ENCODE data around the gene RET. TPM values are rescaled to one million over a fixed set of nuclear protein-coding genes. Genes with fewer than 3 reads are reported as not detected.

RET gene
- total and polyA plus RNA-seq, 2 of the 8 experiments (the other 6 are each of a cell fraction or from before 2014, with no cell fraction given) = 6.7 to 8.4 TPM

DNA sequence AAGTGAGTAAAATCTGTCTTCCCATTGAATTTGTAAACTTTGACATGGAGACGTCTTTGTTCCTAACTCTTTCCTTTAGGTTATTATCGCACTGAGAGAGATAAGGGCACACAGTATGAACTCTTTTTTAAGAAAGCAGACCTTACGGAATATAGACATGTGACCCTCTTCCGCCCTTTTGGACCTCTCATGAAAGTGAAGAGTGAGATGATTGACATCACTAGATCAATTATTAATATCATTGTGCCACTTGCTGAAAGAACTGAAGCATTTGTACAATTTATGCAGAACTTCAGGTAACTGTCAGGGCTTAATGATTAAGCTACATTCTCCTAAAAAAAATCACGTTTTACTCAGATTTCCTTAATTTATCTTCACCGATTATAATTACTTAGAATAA lies 81.8 kb downstream of the RET start (continued):
- TF ChIP-seq, protein P1, sequence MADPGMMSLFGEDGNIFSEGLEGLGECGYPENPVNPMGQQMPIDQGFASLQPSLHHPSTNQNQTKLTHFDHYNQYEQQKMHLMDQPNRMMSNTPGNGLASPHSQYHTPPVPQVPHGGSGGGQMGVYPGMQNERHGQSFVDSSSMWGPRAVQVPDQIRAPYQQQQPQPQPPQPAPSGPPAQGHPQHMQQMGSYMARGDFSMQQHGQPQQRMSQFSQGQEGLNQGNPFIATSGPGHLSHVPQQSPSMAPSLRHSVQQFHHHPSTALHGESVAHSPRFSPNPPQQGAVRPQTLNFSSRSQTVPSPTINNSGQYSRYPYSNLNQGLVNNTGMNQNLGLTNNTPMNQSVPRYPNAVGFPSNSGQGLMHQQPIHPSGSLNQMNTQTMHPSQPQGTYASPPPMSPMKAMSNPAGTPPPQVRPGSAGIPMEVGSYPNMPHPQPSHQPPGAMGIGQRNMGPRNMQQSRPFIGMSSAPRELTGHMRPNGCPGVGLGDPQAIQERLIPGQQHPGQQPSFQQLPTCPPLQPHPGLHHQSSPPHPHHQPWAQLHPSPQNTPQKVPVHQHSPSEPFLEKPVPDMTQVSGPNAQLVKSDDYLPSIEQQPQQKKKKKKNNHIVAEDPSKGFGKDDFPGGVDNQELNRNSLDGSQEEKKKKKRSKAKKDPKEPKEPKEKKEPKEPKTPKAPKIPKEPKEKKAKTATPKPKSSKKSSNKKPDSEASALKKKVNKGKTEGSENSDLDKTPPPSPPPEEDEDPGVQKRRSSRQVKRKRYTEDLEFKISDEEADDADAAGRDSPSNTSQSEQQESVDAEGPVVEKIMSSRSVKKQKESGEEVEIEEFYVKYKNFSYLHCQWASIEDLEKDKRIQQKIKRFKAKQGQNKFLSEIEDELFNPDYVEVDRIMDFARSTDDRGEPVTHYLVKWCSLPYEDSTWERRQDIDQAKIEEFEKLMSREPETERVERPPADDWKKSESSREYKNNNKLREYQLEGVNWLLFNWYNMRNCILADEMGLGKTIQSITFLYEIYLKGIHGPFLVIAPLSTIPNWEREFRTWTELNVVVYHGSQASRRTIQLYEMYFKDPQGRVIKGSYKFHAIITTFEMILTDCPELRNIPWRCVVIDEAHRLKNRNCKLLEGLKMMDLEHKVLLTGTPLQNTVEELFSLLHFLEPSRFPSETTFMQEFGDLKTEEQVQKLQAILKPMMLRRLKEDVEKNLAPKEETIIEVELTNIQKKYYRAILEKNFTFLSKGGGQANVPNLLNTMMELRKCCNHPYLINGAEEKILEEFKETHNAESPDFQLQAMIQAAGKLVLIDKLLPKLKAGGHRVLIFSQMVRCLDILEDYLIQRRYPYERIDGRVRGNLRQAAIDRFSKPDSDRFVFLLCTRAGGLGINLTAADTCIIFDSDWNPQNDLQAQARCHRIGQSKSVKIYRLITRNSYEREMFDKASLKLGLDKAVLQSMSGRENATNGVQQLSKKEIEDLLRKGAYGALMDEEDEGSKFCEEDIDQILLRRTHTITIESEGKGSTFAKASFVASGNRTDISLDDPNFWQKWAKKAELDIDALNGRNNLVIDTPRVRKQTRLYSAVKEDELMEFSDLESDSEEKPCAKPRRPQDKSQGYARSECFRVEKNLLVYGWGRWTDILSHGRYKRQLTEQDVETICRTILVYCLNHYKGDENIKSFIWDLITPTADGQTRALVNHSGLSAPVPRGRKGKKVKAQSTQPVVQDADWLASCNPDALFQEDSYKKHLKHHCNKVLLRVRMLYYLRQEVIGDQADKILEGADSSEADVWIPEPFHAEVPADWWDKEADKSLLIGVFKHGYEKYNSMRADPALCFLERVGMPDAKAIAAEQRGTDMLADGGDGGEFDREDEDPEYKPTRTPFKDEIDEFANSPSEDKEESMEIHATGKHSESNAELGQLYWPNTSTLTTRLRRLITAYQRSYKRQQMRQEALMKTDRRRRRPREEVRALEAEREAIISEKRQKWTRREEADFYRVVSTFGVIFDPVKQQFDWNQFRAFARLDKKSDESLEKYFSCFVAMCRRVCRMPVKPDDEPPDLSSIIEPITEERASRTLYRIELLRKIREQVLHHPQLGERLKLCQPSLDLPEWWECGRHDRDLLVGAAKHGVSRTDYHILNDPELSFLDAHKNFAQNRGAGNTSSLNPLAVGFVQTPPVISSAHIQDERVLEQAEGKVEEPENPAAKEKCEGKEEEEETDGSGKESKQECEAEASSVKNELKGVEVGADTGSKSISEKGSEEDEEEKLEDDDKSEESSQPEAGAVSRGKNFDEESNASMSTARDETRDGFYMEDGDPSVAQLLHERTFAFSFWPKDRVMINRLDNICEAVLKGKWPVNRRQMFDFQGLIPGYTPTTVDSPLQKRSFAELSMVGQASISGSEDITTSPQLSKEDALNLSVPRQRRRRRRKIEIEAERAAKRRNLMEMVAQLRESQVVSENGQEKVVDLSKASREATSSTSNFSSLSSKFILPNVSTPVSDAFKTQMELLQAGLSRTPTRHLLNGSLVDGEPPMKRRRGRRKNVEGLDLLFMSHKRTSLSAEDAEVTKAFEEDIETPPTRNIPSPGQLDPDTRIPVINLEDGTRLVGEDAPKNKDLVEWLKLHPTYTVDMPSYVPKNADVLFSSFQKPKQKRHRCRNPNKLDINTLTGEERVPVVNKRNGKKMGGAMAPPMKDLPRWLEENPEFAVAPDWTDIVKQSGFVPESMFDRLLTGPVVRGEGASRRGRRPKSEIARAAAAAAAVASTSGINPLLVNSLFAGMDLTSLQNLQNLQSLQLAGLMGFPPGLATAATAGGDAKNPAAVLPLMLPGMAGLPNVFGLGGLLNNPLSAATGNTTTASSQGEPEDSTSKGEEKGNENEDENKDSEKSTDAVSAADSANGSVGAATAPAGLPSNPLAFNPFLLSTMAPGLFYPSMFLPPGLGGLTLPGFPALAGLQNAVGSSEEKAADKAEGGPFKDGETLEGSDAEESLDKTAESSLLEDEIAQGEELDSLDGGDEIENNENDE (IDR thresholded peaks at IDR 0.05; ENCODE audit: insufficient replicate concordance, low read length) = no peak
- TF ChIP-seq TCF12 (IDR thresholded peaks at IDR 0.05; ENCODE audit: low read depth, low read length) (no peak), CTBP2 (IDR thresholded peaks at IDR 0.05; ENCODE audit: borderline replicate concordance, insufficient read depth, insufficient read length, low read length) (no peak), SIRT6 (IDR thresholded peaks at IDR 0.05; ENCODE audit: low read length) (no peak), EP300 (IDR thresholded peaks at IDR 0.05; ENCODE audit: borderline replicate concordance in 1 of 2, low read depth in 2 of 2, low read length in 2 of 2) (no peak), RAD21 (IDR thresholded peaks at IDR 0.05 in 1 of 2, conservative IDR thresholded peaks at IDR 0.05 in 1 of 2; ENCODE audit: low read depth in 2 of 2, low read length in 2 of 2) (no peak), EZH2 (IDR thresholded peaks at IDR 0.05; ENCODE audit: low read depth, low read length, severe bottlenecking) (no peak), NANOG (IDR thresholded peaks at IDR 0.05; ENCODE audit: insufficient read depth, low read depth, low read length, poor library complexity, severe bottlenecking) (no peak), TBP (IDR thresholded peaks at IDR 0.05; ENCODE audit: low read depth, low read length) (no peak)
- TF ChIP-seq, protein P2, sequence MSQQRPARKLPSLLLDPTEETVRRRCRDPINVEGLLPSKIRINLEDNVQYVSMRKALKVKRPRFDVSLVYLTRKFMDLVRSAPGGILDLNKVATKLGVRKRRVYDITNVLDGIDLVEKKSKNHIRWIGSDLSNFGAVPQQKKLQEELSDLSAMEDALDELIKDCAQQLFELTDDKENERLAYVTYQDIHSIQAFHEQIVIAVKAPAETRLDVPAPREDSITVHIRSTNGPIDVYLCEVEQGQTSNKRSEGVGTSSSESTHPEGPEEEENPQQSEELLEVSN (IDR thresholded peaks at IDR 0.05) = no peak

Measured in H1 (cell line).